HG03175 (cell line): ENCODE results near the gene NDUFB7.
A peak's percentile ranks its signal among the peaks of the same experiment; 100 is the strongest.
"Not testable (repeated sequence)": the region's sequence is repeated elsewhere in the genome, so short reads cannot be mapped to it uniquely, and the experiment has no call there.

Experiments
- ATAC-seq: cut with Tn5 transposase; IDR thresholded peaks from one replicate; pipeline ENCODE4 v1.9.1; 2021; ENCODE audit warnings: mild to moderate bottlenecking, moderate library complexity; ENCODE audit not compliant: unreplicated experiment

NDUFB7 gene

GRCh38 chr19:14571695-14572490 is at the start of gene NDUFB7:
Gene NDUFB7 (minus strand): TSS chr19:14572066. CDS start chr19:14572000, 66 bp downstream.
- peak; percentile 89 for ATAC-seq

GRCh38 chr19:14619404-14619803 is 47.5 kb upstream of the NDUFB7 start:
- ATAC-seq: no peak

GRCh38 chr19:14616407-14616806 is 44.5 kb upstream of the NDUFB7 start:
- no peak for ATAC-seq

GRCh38 chr19:14615623-14616022 is 43.8 kb upstream of the NDUFB7 start:
- ATAC-seq: no peak

- no peak for ATAC-seq
Observed at GRCh38 chr19:14614099-14614412, 42.2 kb upstream of the NDUFB7 start.

- ATAC-seq: not testable (repeated sequence)
Observed at GRCh38 chr19:14613399-14614098, 41.7 kb upstream of the NDUFB7 start.

- no peak for ATAC-seq
Observed at GRCh38 chr19:14612657-14613056, 40.8 kb upstream of the NDUFB7 start.

- not testable (repeated sequence) for ATAC-seq
Observed at GRCh38 chr19:14612242-14612641, 40.4 kb upstream of the NDUFB7 start.

GRCh38 chr19:14611051-14611450 is 39.2 kb upstream of the NDUFB7 start:
- ATAC-seq: no peak

GRCh38 chr19:14606627-14607026 is 34.8 kb upstream of the NDUFB7 start:
- no peak for ATAC-seq

GRCh38 chr19:14603990-14604387 is 32.1 kb upstream of the NDUFB7 start:
- no peak for ATAC-seq

- ATAC-seq: no peak
Observed at GRCh38 chr19:14599548-14600147, 27.8 kb upstream of the NDUFB7 start.

- ATAC-seq: no peak
Observed at GRCh38 chr19:14595558-14595957, 23.7 kb upstream of the NDUFB7 start.

GRCh38 chr19:14589433-14589832 is 17.6 kb upstream of the NDUFB7 start:
- ATAC-seq: not testable (repeated sequence)

GRCh38 chr19:14585187-14585586 is 13.3 kb upstream of the NDUFB7 start:
- peak; percentile 57 for ATAC-seq

- ATAC-seq: not testable (repeated sequence)
Observed at GRCh38 chr19:14584372-14584771, 12.5 kb upstream of the NDUFB7 start.

GRCh38 chr19:14582894-14583340 is 11.1 kb upstream of the NDUFB7 start, which contains the start of gene CLEC17A:
Gene CLEC17A (plus strand): TSS chr19:14583084. CDS start chr19:14583161, 77 bp downstream.
- peak; percentile 61 for ATAC-seq

- ATAC-seq: no peak
Observed at GRCh38 chr19:14580623-14581237, 8.9 kb upstream of the NDUFB7 start.

- no peak for ATAC-seq
Observed at GRCh38 chr19:14577885-14578427, 6.1 kb upstream of the NDUFB7 start.

GRCh38 chr19:14577264-14577663 is 5.4 kb upstream of the NDUFB7 start:
- ATAC-seq: no peak

GRCh38 chr19:14576363-14576762 is 4.5 kb upstream of the NDUFB7 start:
- ATAC-seq: no peak
